Measurements from ENCODE around the gene PDCD2.
"Not testable (repeated sequence)": the region's sequence is repeated elsewhere in the genome, so short reads cannot be mapped to it uniquely, and the experiment has no call there.

PDCD2 gene

GRCh38 chr6:170584181-170584953 lies at the start of gene PDCD2:
TSS of gene PDCD2 (minus strand) at chr6:170584637. CDS start at chr6:170584581, 56 bp downstream.
- no peak for TF ChIP-seq CTCF (conservative IDR thresholded peaks at IDR 0.05; ENCODE audit: low read depth, low read length)
- DNase-seq (ENCODE audit: low read depth), result peak; percentile 72
- peak within 1 kb of the TSS; percentile 96 for H3K4me3 ChIP-seq (ENCODE audit: low read length)

GRCh38 chr6:170616020-170616554 lies 31.6 kb upstream of the PDCD2 start:
- not testable (repeated sequence) for H3K4me3 ChIP-seq (ENCODE audit: low read length)

GRCh38 chr6:170612256-170612804 lies 27.9 kb upstream of the PDCD2 start:
- not testable (repeated sequence) for DNase-seq (ENCODE audit: low read depth); H3K4me3 ChIP-seq (ENCODE audit: low read length)

More at GRCh38 chr6:170616020-170616554, 31.6 kb upstream of the PDCD2 start:
- DNase-seq (ENCODE audit: low read depth), result not testable (repeated sequence)

- not testable (repeated sequence) for H3K4me3 ChIP-seq (ENCODE audit: low read length); DNase-seq (ENCODE audit: low read depth)
Observed at GRCh38 chr6:170609225-170609624, 24.8 kb upstream of the PDCD2 start.

- H3K4me3 ChIP-seq (ENCODE audit: low read length), result no peak overlapping the region
- DNase-seq (ENCODE audit: low read depth), result no peak
- no peak for TF ChIP-seq CTCF (conservative IDR thresholded peaks at IDR 0.05; ENCODE audit: low read depth, low read length)
Observed at GRCh38 chr6:170605574-170606259, 21.3 kb upstream of the PDCD2 start.

- no peak overlapping the region for H3K4me3 ChIP-seq (ENCODE audit: low read length)
- no peak for DNase-seq (ENCODE audit: low read depth)
- no peak for TF ChIP-seq CTCF (conservative IDR thresholded peaks at IDR 0.05; ENCODE audit: low read depth, low read length)
Observed at GRCh38 chr6:170597278-170597677, 12.8 kb upstream of the PDCD2 start.

GRCh38 chr6:170596426-170596825 lies 12.0 kb upstream of the PDCD2 start:
- no peak for DNase-seq (ENCODE audit: low read depth)
- no peak overlapping the region for H3K4me3 ChIP-seq (ENCODE audit: low read length)
- TF ChIP-seq CTCF (conservative IDR thresholded peaks at IDR 0.05; ENCODE audit: low read depth, low read length), result no peak

- H3K4me3 ChIP-seq (ENCODE audit: low read length), result no peak overlapping the region
- no peak for TF ChIP-seq CTCF (conservative IDR thresholded peaks at IDR 0.05; ENCODE audit: low read depth, low read length)
- DNase-seq (ENCODE audit: low read depth), result no peak
Observed at GRCh38 chr6:170590725-170591124, 6.3 kb upstream of the PDCD2 start.

Measured in retinal pigment epithelial cell (primary cell).